ENCODE data around the gene ARHGAP24.
"Not testable (repeated sequence)": the region's sequence is repeated elsewhere in the genome, so short reads cannot be mapped to it uniquely, and the experiment has no call there.

The ARHGAP24 gene

DNA sequence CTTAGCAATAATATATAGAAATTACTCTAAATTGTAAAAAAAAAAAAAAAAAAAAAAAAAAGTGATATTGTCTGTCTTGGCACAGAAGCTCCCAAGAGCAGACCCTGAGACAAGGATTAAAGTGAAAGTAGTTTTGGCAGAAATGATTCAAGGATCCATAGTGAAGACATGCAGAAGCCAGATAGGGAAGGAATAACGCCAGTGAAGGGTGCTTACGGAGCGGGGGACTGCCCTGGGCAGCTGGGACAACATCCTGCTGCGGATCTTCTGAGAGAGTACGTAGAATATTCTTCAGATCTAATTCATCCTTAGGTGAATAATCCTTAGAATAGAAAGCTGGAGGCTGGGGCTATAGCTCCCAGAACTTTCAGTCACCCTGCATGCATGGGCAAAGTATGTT lies 39.8 kb downstream of the ARHGAP24 start:
- DNase-seq (ENCODE audit: extremely low read depth, low read depth) = no peak
- TF ChIP-seq, protein P1, sequence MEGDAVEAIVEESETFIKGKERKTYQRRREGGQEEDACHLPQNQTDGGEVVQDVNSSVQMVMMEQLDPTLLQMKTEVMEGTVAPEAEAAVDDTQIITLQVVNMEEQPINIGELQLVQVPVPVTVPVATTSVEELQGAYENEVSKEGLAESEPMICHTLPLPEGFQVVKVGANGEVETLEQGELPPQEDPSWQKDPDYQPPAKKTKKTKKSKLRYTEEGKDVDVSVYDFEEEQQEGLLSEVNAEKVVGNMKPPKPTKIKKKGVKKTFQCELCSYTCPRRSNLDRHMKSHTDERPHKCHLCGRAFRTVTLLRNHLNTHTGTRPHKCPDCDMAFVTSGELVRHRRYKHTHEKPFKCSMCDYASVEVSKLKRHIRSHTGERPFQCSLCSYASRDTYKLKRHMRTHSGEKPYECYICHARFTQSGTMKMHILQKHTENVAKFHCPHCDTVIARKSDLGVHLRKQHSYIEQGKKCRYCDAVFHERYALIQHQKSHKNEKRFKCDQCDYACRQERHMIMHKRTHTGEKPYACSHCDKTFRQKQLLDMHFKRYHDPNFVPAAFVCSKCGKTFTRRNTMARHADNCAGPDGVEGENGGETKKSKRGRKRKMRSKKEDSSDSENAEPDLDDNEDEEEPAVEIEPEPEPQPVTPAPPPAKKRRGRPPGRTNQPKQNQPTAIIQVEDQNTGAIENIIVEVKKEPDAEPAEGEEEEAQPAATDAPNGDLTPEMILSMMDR (IDR thresholded peaks at IDR 0.05; ENCODE audit: low read depth, low read length, missing control alignments) = no peak
- no peak overlapping the region for H3K4me3 ChIP-seq (replicated peaks; ENCODE audit: low read depth, low read length)

DNA sequence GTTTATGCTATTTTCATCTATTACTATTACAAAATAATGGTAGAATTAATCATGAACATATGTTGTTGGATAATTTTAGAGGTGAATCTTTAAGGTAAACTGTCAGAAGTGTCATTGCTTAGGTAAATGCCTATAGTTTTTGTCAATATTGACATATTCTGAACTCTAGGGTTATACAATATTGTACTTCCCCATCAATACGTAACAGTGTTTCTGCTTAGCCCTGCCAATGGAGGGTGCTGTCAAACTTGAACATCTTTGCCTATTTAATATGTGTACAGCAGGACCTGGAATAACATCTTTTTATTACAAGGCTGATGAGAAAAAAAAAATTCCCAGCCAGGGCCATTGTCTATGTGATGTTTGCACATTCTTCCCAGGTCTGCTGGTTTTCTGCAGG lies 40.8 kb downstream of the ARHGAP24 start:
- DNase-seq (ENCODE audit: extremely low read depth, low read depth) = no peak
- no peak overlapping the region for H3K4me3 ChIP-seq (replicated peaks; ENCODE audit: low read depth, low read length)
- TF ChIP-seq, protein P1 (IDR thresholded peaks at IDR 0.05; ENCODE audit: low read depth, low read length, missing control alignments) = no peak

- not testable (repeated sequence) for H3K4me3 ChIP-seq (replicated peaks; ENCODE audit: low read depth, low read length); DNase-seq (ENCODE audit: extremely low read depth, low read depth)
These were observed 43.6 kb downstream of the ARHGAP24 start for GRCh38 chr4:85518526-85518925.

- TF ChIP-seq, protein P1 (IDR thresholded peaks at IDR 0.05; ENCODE audit: low read depth, low read length, missing control alignments) = no peak
- H3K4me3 ChIP-seq (replicated peaks; ENCODE audit: low read depth, low read length) = no peak overlapping the region
- no peak for DNase-seq (ENCODE audit: extremely low read depth, low read depth)
These were observed 46.1 kb downstream of the ARHGAP24 start for GRCh38 chr4:85520765-85521749.

GRCh38 chr4:85522277-85522676 lies 47.3 kb downstream of the ARHGAP24 start:
- DNase-seq (ENCODE audit: extremely low read depth, low read depth) = no peak
- H3K4me3 ChIP-seq (replicated peaks; ENCODE audit: low read depth, low read length) = no peak overlapping the region
- TF ChIP-seq, protein P1 (IDR thresholded peaks at IDR 0.05; ENCODE audit: low read depth, low read length, missing control alignments) = no peak

- no peak overlapping the region for H3K4me3 ChIP-seq (replicated peaks; ENCODE audit: low read depth, low read length)
- DNase-seq (ENCODE audit: extremely low read depth, low read depth) = no peak
- TF ChIP-seq, protein P1 (IDR thresholded peaks at IDR 0.05; ENCODE audit: low read depth, low read length, missing control alignments) = no peak
These were observed 47.9 kb downstream of the ARHGAP24 start for GRCh38 chr4:85522836-85523235.

GRCh38 chr4:85527815-85528214 lies 52.9 kb downstream of the ARHGAP24 start:
- H3K4me3 ChIP-seq (replicated peaks; ENCODE audit: low read depth, low read length) = no peak overlapping the region
- DNase-seq (ENCODE audit: extremely low read depth, low read depth) = no peak
- TF ChIP-seq, protein P1 (IDR thresholded peaks at IDR 0.05; ENCODE audit: low read depth, low read length, missing control alignments) = no peak

All from HFF-Myc (cell line).